Measurements from ENCODE around the gene DAAM2. TPM values are rescaled to one million over a fixed set of nuclear protein-coding genes. Genes with fewer than 3 reads are reported as not detected.

The DAAM2 gene
- total RNA-seq, 1 donor from 2014 or later, result 61.9 TPM

- ATAC-seq, result peak; percentile 75
- peak; percentile 92 for DNase-seq (ENCODE audit: low spot score)
- intact Hi-C loops (cut with DNase I), result no loop called here
Observed at GRCh38 chr6:39865011-39865888, 73.1 kb downstream of the DAAM2 start.

GRCh38 chr6:39867592-39867991, 75.4 kb downstream of the DAAM2 start:
- DNase-seq (ENCODE audit: low spot score) (no peak), ATAC-seq (no peak)
- intact Hi-C loops (cut with DNase I), result no loop called here

GRCh38 chr6:39870950-39871349, 78.8 kb downstream of the DAAM2 start:
- intact Hi-C loops (cut with DNase I), result loop anchor here (10.0 kb wide), 1 partner anchor 496 kb away; no protein-coding TSS in a partner anchor
- DNase-seq (ENCODE audit: low spot score), result no peak
- ATAC-seq, result no peak

- ATAC-seq, result no peak
- DNase-seq (ENCODE audit: low spot score), result no peak
- intact Hi-C loops (cut with DNase I), result loop anchor here (10.0 kb wide), 1 partner anchor 499 kb away; no protein-coding TSS in a partner anchor
Observed at GRCh38 chr6:39873439-39873838, 81.3 kb downstream of the DAAM2 start.

GRCh38 chr6:39876111-39876510, 83.9 kb downstream of the DAAM2 start:
- ATAC-seq, result no peak
- DNase-seq (ENCODE audit: low spot score), result no peak
- intact Hi-C loops (cut with DNase I), result loop anchor here (10.0 kb wide), 1 partner anchor 501 kb away; no protein-coding TSS in a partner anchor

GRCh38 chr6:39876826-39877225, 84.7 kb downstream of the DAAM2 start:
- DNase-seq (ENCODE audit: low spot score), result no peak
- no peak for ATAC-seq
- intact Hi-C loops (cut with DNase I), result loop anchor here (10.0 kb wide), 1 partner anchor 502 kb away; no protein-coding TSS in a partner anchor

- intact Hi-C loops (cut with DNase I), result loop anchor here (10.0 kb wide), 1 partner anchor 505 kb away; no protein-coding TSS in a partner anchor
- DNase-seq (ENCODE audit: low spot score), result no peak
- no peak for ATAC-seq
Observed at GRCh38 chr6:39879535-39879934, 87.4 kb downstream of the DAAM2 start.

- no peak for DNase-seq (ENCODE audit: low spot score)
- intact Hi-C loops (cut with DNase I), result no loop called here
- ATAC-seq, result no peak
Observed at GRCh38 chr6:39880594-39880993, 88.4 kb downstream of the DAAM2 start.

- ATAC-seq, result peak; percentile 56
- intact Hi-C loops (cut with DNase I), result no loop called here
- no peak for DNase-seq (ENCODE audit: low spot score)
Observed at GRCh38 chr6:39881851-39882530, 89.8 kb downstream of the DAAM2 start.

- intact Hi-C loops (cut with DNase I), result no loop called here
- ATAC-seq (peak; percentile 91), DNase-seq (ENCODE audit: low spot score) (peak; percentile 89)
Observed at GRCh38 chr6:39882531-39882899, 90.3 kb downstream of the DAAM2 start.

- ATAC-seq (no peak), DNase-seq (ENCODE audit: low spot score) (no peak)
- intact Hi-C loops (cut with DNase I), result no loop called here
Observed at GRCh38 chr6:39884696-39885095, 92.5 kb downstream of the DAAM2 start.

- ATAC-seq, result no peak
- intact Hi-C loops (cut with DNase I), result no loop called here
Observed at GRCh38 chr6:39885691-39886090, 93.5 kb downstream of the DAAM2 start.

GRCh38 chr6:39886871-39887270, 94.7 kb downstream of the DAAM2 start:
- ATAC-seq (no peak), DNase-seq (ENCODE audit: low spot score) (no peak)
- intact Hi-C loops (cut with DNase I), result no loop called here

More at GRCh38 chr6:39885691-39886090, 93.5 kb downstream of the DAAM2 start:
- DNase-seq (ENCODE audit: low spot score), result no peak

GRCh38 chr6:39887692-39888450, 95.7 kb downstream of the DAAM2 start:
- DNase-seq (ENCODE audit: low spot score) (peak; percentile 90), ATAC-seq (peak; percentile 93)
- intact Hi-C loops (cut with DNase I), result no loop called here

- intact Hi-C loops (cut with DNase I), result no loop called here
- DNase-seq (ENCODE audit: low spot score) (no peak), ATAC-seq (no peak)
Observed at GRCh38 chr6:39889229-39889628, 97.1 kb downstream of the DAAM2 start.

GRCh38 chr6:39891353-39891752, 99.2 kb downstream of the DAAM2 start:
- intact Hi-C loops (cut with DNase I), result loop anchor here (5.0 kb wide), 1 partner anchor 529 kb away; no protein-coding TSS in a partner anchor
- DNase-seq (ENCODE audit: low spot score), result no peak
- ATAC-seq, result no peak

GRCh38 chr6:39891976-39892375, 99.8 kb downstream of the DAAM2 start:
- DNase-seq (ENCODE audit: low spot score) (no peak), ATAC-seq (no peak)
- intact Hi-C loops (cut with DNase I), result loop anchor here (5.0 kb wide), 1 partner anchor 530 kb away; no protein-coding TSS in a partner anchor

GRCh38 chr6:39892490-39893129, 100.4 kb downstream of the DAAM2 start:
- intact Hi-C loops (cut with DNase I), result loop anchor here (5.0 kb wide), 1 partner anchor 530 kb away; no protein-coding TSS in a partner anchor
- ATAC-seq (peak; percentile 78), DNase-seq (ENCODE audit: low spot score) (peak; percentile 82)

Data from sciatic nerve (tissue), 2 donors.